ENCODE results near the gene LGR6.

DNA sequence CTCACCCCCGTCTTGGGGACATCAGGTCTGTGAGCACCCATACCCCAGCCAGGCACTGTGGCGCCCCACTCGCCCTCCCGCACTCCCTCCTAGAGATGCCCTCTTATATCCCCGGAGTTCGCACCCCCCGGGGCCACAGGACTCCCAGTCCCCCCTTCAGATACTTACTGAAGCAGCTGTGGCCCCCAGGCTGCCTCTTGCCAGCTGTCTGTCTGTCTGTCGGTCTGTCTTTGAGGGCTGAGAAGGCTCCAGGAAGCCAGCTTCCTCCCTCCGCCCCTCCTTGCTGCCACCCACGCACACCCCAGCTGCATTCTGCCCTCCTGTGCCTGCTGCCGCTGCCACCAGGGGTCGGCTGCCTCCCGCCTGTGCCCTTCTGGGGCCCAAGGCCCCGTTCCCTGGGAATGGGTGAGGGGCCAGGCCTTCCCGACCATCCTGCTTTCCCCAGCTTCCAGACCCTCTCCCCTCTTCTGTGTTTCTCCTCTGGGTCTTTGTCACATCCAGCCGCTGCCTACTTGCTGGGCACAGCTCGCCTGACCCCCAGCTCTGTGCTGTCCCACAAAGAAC, 33.1 kb upstream of the LGR6 start, which contains the start of gene PTPN7:
- TF ChIP-seq, protein P1, sequence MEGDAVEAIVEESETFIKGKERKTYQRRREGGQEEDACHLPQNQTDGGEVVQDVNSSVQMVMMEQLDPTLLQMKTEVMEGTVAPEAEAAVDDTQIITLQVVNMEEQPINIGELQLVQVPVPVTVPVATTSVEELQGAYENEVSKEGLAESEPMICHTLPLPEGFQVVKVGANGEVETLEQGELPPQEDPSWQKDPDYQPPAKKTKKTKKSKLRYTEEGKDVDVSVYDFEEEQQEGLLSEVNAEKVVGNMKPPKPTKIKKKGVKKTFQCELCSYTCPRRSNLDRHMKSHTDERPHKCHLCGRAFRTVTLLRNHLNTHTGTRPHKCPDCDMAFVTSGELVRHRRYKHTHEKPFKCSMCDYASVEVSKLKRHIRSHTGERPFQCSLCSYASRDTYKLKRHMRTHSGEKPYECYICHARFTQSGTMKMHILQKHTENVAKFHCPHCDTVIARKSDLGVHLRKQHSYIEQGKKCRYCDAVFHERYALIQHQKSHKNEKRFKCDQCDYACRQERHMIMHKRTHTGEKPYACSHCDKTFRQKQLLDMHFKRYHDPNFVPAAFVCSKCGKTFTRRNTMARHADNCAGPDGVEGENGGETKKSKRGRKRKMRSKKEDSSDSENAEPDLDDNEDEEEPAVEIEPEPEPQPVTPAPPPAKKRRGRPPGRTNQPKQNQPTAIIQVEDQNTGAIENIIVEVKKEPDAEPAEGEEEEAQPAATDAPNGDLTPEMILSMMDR (IDR thresholded peaks at IDR 0.05; ENCODE audit: low read depth, low read length): peak; percentile 49
- TF ChIP-seq EZH2phosphoT487 (IDR thresholded peaks at IDR 0.05; ENCODE audit: low read depth): no peak
